ENCODE data around the gene CHAT.

CHAT gene

GRCh38 chr10:49592726-49593563, 20.9 kb upstream of the CHAT start:
- no peak for DNase-seq (ENCODE audit: insufficient read length, low spot score)
- FAIRE-seq: peak; percentile 60

GRCh38 chr10:49593564-49593875, 20.3 kb upstream of the CHAT start:
- TF ChIP-seq CTCF (IDR thresholded peaks at IDR 0.05; ENCODE audit: insufficient read depth, missing control alignments): no peak
- FAIRE-seq: no peak
- DNase-seq (ENCODE audit: insufficient read length, low spot score): no peak

More at GRCh38 chr10:49592726-49593563, 20.9 kb upstream of the CHAT start:
- peak; percentile 90 for TF ChIP-seq CTCF (IDR thresholded peaks at IDR 0.05; ENCODE audit: insufficient read depth, missing control alignments)

- no peak for TF ChIP-seq CTCF (IDR thresholded peaks at IDR 0.05; ENCODE audit: insufficient read depth, missing control alignments)
- FAIRE-seq (no peak), DNase-seq (ENCODE audit: insufficient read length, low spot score) (no peak)
Measured at GRCh38 chr10:49593998-49594397, 19.8 kb upstream of the CHAT start.

- TF ChIP-seq CTCF (IDR thresholded peaks at IDR 0.05; ENCODE audit: insufficient read depth, missing control alignments): peak; percentile 90
- FAIRE-seq (no peak), DNase-seq (ENCODE audit: insufficient read length, low spot score) (peak; percentile 68)
Measured at GRCh38 chr10:49594594-49594993, 19.2 kb upstream of the CHAT start.

- no peak for DNase-seq (ENCODE audit: insufficient read length, low spot score)
- TF ChIP-seq CTCF (IDR thresholded peaks at IDR 0.05; ENCODE audit: insufficient read depth, missing control alignments): no peak
- no peak for FAIRE-seq
Measured at GRCh38 chr10:49595003-49595712, 18.7 kb upstream of the CHAT start.

- FAIRE-seq (no peak), DNase-seq (ENCODE audit: insufficient read length, low spot score) (no peak)
- TF ChIP-seq CTCF (IDR thresholded peaks at IDR 0.05; ENCODE audit: insufficient read depth, missing control alignments): no peak
Measured at GRCh38 chr10:49595713-49596492, 17.9 kb upstream of the CHAT start.

Data from D721Med (cell line).